ENCODE measurements around the gene SPATA33. TPM values are rescaled to one million over a fixed set of nuclear protein-coding genes. Genes with fewer than 3 reads are reported as not detected.

SPATA33 gene
- total RNA-seq, 2 donors from 2014 or later: 8.3 to 10.1 TPM

Other genes starting within 250 kb of the SPATA33 start
- gene ANKRD11, start 167.3 kb upstream of the SPATA33 start, total RNA-seq: 100 to 1,000 TPM; 197 to 251 TPM
- gene SPG7, start 149.4 kb upstream of the SPATA33 start, total RNA-seq: 100 to 1,000 TPM; 140 to 154 TPM
- gene RPL13, start 97.2 kb upstream of the SPATA33 start, total RNA-seq: 1,000 to 10,000 TPM; 4,192 to 4,476 TPM
- gene CPNE7, start 82.1 kb upstream of the SPATA33 start, total RNA-seq: 1 to 10 TPM; 4.7 to 8.2 TPM
- not detected for gene DPEP1, start 44.2 kb upstream of the SPATA33 start, total RNA-seq
- gene CHMP1A, start 128 bp upstream of the SPATA33 start, total RNA-seq: 10 to 100 TPM; 75.3 to 76.9 TPM
- gene CDK10, start 28.9 kb downstream of the SPATA33 start, total RNA-seq: 10 to 100 TPM; 83.0 to 86.0 TPM
- 10 to 100 TPM; 20.6 to 30.8 TPM for gene SPATA2L, start 43.9 kb downstream of the SPATA33 start, total RNA-seq
- 10 to 100 TPM; 18.8 to 23.2 TPM for gene VPS9D1, start 63.1 kb downstream of the SPATA33 start, total RNA-seq
- 100 to 1,000 TPM; 103 to 104 TPM for gene ZNF276, start 63.7 kb downstream of the SPATA33 start, total RNA-seq
- gene FANCA, start 158.8 kb downstream of the SPATA33 start, total RNA-seq: 10 to 100 TPM; 10.7 to 12.7 TPM
- gene SPIRE2, start 170.6 kb downstream of the SPATA33 start, total RNA-seq: 1 to 10 TPM; 1.3 to 3.3 TPM
- gene TCF25, start 215.8 kb downstream of the SPATA33 start, total RNA-seq: 100 to 1,000 TPM; 393 to 428 TPM